ENCODE results near the gene NPL. TPM values are rescaled to one million over a fixed set of nuclear protein-coding genes. Genes with fewer than 3 reads are reported as not detected.
A peak's percentile ranks its signal among the peaks of the same experiment; 100 is the strongest.

NPL gene
- total RNA-seq, 2 experiments from 2014 or later: 3.7 to 5.0 TPM

DNA sequence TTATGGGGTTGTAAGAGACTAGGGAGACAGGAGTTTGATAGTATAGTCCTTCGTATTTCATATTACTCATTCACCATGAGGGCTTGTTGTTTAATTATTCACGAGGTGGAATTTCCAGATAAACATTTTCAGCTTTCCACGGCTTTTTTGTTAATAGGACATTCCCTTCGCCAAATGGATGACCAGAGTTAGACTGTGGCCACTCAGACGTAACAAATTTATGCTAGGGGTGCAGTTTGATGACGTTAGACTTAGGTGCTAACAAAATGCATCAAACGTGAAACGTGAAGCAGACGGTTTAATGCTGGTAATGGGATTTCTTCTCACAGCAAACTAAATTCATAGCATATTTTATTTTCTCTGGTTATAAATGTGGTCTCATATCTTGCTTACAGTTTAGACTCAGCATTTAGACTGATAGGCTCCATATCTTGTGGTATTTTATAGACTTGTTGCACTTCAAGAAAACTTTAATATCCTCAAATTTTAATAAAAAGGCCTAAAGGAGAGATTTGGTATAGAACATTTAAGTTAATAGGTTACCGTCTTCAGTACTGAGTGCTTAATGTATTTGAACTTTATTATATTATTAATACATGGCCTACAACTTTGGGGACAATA, 51.9 kb downstream of the NPL start:
- peaks cover 62% of the 10 kb centered on the region for H3K4me1 Mint-ChIP-seq
- H3K36me3 Mint-ChIP-seq (ENCODE audit: low read depth): peaks cover 58% of the 10 kb centered on the region
- no peaks in the 10 kb centered on the region for H3K9me3 Mint-ChIP-seq
- no peak for DNase-seq
- H3K27me3 Mint-ChIP-seq: no peaks in the 10 kb centered on the region
- peak overlapping the region; percentile 94 for H3K27ac Mint-ChIP-seq
- POLR2A ChIA-PET: interaction anchor here (3.6 kb wide), 1 partner anchor 253 kb away, joined by 13 read pairs; the partner anchor contains the start of gene RNASEL
- peak overlapping the region; percentile 96 for H3K4me3 Mint-ChIP-seq
- CTCF ChIA-PET: interaction anchor here (1.2 kb wide), 1 partner anchor 20 kb away, joined by 3 read pairs; no protein-coding TSS in a partner anchor

DNA sequence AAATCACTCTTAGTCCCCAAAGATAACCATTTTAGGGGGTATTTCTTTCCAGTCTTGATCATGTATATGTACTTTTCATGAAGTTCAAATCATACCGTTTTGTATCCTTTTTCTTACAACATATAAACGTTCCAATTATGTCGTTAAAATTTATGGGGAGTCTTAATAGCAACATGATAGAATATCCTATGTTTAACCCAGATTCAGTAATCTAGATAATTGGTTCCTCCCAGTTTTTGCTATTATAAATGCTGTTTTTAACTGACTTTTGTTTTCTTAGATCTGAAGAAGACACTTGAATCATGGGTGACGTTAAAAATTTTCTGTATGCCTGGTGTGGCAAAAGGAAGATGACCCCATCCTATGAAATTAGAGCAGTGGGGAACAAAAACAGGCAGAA, 52.7 kb downstream of the NPL start:
- Mint-ChIP-seq H3K4me1 (peaks cover 68% of the 10 kb centered on the region), H3K27me3 (no peaks in the 10 kb centered on the region), H3K27ac (no peak overlapping the region), H3K36me3 (ENCODE audit: low read depth) (peaks cover 65% of the 10 kb centered on the region), H3K9me3 (no peaks in the 10 kb centered on the region), H3K4me3 (peak overlapping the region; percentile 96)
- ChIA-PET POLR2A (no interaction called here), CTCF (no interaction called here)
- DNase-seq: no peak

DNA sequence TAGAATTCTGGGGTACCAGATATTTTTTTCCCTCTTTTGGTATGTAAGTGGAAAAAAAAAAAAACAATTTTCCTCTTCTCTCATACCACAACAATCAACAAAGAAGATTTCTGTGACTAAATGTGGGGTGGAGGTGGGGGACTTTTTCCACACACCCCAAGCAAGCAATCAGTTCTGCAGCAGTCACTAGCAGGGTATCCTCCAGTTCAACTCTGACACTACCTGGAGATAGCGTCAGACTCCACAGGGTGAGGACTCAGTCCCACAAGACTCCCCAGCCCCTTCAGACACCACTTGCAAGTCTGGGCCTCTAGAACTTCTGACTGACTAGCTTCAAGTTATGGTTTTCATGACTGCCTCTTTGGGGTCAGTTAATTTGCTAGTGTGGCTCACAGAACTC, 55.8 kb downstream of the NPL start:
- H3K36me3 Mint-ChIP-seq (ENCODE audit: low read depth): peaks cover 90% of the 10 kb centered on the region
- H3K4me1 Mint-ChIP-seq: peaks cover 90% of the 10 kb centered on the region
- DNase-seq: no peak
- ChIA-PET POLR2A (interaction anchor here (2.4 kb wide), 1 partner anchor 43 kb away, joined by 9 read pairs; no protein-coding TSS in a partner anchor), CTCF (no interaction called here)
- no peaks in the 10 kb centered on the region for H3K27me3 Mint-ChIP-seq
- peak overlapping the region; percentile 59 for H3K27ac Mint-ChIP-seq
- H3K4me3 Mint-ChIP-seq: no peak overlapping the region
- H3K9me3 Mint-ChIP-seq: no peaks in the 10 kb centered on the region

DNA sequence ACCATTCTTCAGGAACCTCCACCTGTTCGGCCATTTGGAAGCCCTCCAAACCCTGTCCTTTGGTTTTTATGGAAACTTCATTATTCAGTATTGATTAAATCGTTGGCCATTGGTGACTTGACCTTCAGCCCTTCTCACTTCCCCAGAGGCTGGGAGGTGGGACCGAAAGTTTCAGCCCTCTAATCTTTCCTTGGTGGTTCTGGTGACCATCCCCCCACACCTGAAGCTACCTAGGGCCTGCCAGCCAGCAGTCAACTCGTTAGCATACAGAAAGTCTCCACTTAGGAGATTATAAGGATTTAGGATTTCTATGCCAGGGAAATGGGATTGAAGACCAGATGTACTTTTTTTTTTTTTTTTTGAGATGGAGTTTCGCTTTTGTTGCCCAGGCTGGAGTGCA, 56.3 kb downstream of the NPL start:
- peaks cover 89% of the 10 kb centered on the region for H3K36me3 Mint-ChIP-seq (ENCODE audit: low read depth)
- peaks cover 89% of the 10 kb centered on the region for H3K4me1 Mint-ChIP-seq
- ChIA-PET POLR2A (interaction anchor here (2.4 kb wide), 1 partner anchor 43 kb away, joined by 9 read pairs; no protein-coding TSS in a partner anchor), CTCF (no interaction called here)
- no peaks in the 10 kb centered on the region for H3K9me3 Mint-ChIP-seq
- no peaks in the 10 kb centered on the region for H3K27me3 Mint-ChIP-seq
- no peak overlapping the region for H3K27ac Mint-ChIP-seq
- DNase-seq: no peak
- no peak overlapping the region for H3K4me3 Mint-ChIP-seq

DNA sequence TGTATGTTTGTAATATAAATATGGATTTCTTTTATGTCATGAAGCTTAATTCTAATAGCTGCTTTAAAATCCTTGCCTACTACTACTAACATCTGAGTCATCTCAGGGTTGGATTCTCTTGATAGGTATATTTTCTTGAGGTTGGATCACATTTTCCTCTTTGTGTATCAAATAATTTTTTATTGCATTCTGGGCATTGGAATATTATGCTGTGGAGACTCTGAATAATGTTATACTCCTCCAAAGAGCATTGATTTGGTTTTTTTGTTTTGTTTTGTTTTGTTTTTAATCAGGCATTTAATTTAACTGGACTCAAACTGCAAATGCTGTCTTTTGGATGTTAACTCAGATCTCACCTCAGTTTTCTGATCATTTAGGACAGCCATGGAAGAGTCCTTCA, 57.5 kb downstream of the NPL start:
- CTCF ChIA-PET: no interaction called here
- peaks cover 81% of the 10 kb centered on the region for H3K4me1 Mint-ChIP-seq
- DNase-seq: no peak
- POLR2A ChIA-PET: interaction anchor here (1.0 to 2.4 kb wide), 2 partner anchors 41 to 455 kb away, joined by 3 to 9 read pairs; no protein-coding TSS in a partner anchor
- no peaks in the 10 kb centered on the region for H3K27me3 Mint-ChIP-seq
- no peak overlapping the region for H3K4me3 Mint-ChIP-seq
- no peak overlapping the region for H3K27ac Mint-ChIP-seq
- peaks cover 89% of the 10 kb centered on the region for H3K36me3 Mint-ChIP-seq (ENCODE audit: low read depth)
- no peaks in the 10 kb centered on the region for H3K9me3 Mint-ChIP-seq

DNA sequence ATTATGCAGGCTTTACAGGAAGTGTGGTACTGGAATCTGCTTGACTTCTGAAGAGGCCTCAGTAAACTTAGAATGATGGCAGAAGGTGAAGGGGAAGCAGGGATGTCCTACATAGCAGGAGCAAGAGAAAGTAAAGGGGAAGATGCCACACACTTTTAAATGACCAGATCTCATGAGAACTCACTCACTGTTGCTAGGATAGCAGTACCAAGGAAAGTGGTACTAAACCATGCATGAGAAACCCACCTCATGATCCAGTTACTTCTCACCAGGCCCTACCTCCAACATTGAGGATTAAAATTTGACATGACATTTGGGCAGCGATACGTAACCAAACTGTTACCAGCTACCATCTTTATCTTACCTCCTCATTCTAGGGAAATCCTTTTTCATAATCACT, 59.2 kb downstream of the NPL start:
- no peak overlapping the region for H3K4me3 Mint-ChIP-seq
- H3K27me3 Mint-ChIP-seq: no peaks in the 10 kb centered on the region
- no peak overlapping the region for H3K27ac Mint-ChIP-seq
- H3K4me1 Mint-ChIP-seq: peaks cover 66% of the 10 kb centered on the region
- ChIA-PET POLR2A (no interaction called here), CTCF (no interaction called here)
- peaks cover 93% of the 10 kb centered on the region for H3K36me3 Mint-ChIP-seq (ENCODE audit: low read depth)
- H3K9me3 Mint-ChIP-seq: no peaks in the 10 kb centered on the region
- DNase-seq: no peak

DNA sequence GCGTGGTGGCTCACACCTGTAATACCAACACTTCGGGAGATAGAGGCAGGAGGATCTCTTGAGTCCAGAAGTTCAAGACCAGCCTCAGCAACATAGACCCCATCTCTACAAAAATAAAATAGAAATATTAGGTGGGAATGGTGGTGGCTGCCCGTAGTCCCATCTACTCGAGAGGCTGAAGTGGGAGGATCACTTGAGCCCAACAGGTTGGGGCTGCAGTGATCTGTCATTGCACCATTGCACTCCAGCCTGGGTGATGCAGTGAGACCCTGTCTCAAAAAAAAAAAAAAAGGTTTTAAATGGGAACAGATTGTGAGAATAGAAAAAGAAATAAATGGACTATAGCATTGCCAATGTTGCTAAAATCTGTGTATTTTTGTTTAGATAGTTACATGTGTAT, 60.7 kb downstream of the NPL start:
- Mint-ChIP-seq H3K4me1 (peaks cover 52% of the 10 kb centered on the region), H3K4me3 (no peak overlapping the region), H3K36me3 (ENCODE audit: low read depth) (peaks cover 96% of the 10 kb centered on the region), H3K27ac (no peak overlapping the region), H3K9me3 (no peaks in the 10 kb centered on the region), H3K27me3 (no peaks in the 10 kb centered on the region)
- CTCF ChIA-PET: no interaction called here
- no peak for DNase-seq
- POLR2A ChIA-PET: no interaction called here

DNA sequence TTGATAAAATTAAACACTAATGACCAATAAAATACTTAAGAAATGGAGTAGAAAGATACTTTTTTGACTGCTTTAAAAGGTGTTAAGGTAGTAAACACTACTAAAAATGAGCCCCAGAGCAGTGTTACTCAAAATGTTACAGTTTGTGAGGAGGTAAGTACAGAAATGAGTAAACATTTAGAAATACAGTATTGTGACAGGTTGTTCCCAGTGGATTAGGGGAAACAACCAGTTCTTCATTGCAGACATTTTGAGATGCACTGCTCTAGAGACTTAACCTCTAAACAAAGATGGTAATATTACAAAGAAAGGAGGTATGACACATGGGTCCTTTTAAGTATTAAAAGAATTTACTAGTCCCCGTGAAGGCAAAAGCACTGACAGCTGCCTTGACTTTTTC, 62.3 kb downstream of the NPL start:
- POLR2A ChIA-PET: no interaction called here

DNA sequence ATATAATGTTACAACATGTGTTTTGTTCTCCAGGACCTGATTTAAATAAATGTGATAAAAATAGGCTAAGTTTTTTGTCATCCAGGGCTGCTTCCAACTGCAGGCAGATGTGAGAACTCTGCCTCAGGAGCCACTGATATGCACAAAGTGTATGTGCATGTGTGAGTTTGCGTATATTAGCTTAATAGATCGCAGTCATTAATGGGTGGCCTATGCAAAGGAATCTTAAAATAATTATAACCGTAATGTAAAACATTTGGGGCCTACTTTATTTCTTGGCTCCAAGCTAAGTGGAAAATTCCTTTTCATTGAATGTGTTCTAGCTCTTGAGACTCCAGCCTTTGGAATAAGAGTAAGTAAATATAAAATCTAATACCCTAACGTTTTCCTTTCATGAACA, 66.3 kb downstream of the NPL start:
- Mint-ChIP-seq H3K27ac (no peak overlapping the region), H3K36me3 (ENCODE audit: low read depth) (peaks cover 93% of the 10 kb centered on the region), H3K4me3 (no peak overlapping the region), H3K4me1 (peaks cover 6% of the 10 kb centered on the region), H3K27me3 (no peaks in the 10 kb centered on the region), H3K9me3 (no peaks in the 10 kb centered on the region)
- ChIA-PET CTCF (no interaction called here), POLR2A (no interaction called here)
- DNase-seq: no peak

More for the DNA sequence above, 62.3 kb downstream of the NPL start:
- H3K27ac Mint-ChIP-seq: no peak overlapping the region
- no peaks in the 10 kb centered on the region for H3K27me3 Mint-ChIP-seq
- no peaks in the 10 kb centered on the region for H3K9me3 Mint-ChIP-seq
- CTCF ChIA-PET: no interaction called here
- H3K4me1 Mint-ChIP-seq: peaks cover 39% of the 10 kb centered on the region
- peaks cover 94% of the 10 kb centered on the region for H3K36me3 Mint-ChIP-seq (ENCODE audit: low read depth)
- no peak for DNase-seq
- H3K4me3 Mint-ChIP-seq: no peak overlapping the region

DNA sequence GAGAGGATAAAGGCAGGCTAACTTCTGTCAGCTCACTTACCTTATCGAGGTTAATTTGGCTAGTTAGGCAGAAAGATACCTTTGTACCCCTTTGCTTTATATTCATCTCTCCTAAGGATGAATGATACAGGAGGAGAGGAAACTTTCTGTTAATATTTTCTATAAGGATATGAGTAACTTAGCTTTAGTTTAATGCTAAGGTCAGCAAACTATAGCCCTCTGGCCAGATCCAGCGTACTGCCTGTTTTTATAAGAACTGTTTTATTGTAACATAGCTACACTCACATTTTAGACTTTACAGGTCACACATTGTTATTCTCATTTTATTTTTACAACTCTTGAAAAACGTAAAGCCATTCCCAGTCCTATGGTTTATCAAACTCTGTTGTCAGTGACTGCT, 67.6 kb downstream of the NPL start:
- Mint-ChIP-seq H3K4me3 (no peak overlapping the region), H3K36me3 (ENCODE audit: low read depth) (peaks cover 90% of the 10 kb centered on the region), H3K9me3 (no peaks in the 10 kb centered on the region), H3K27ac (no peak overlapping the region), H3K4me1 (peaks cover 6% of the 10 kb centered on the region), H3K27me3 (no peaks in the 10 kb centered on the region)
- ChIA-PET CTCF (interaction anchor here (1.1 to 1.7 kb wide), 2 partner anchors 10 to 262 kb away, joined by 3 to 4 read pairs; no protein-coding TSS in a partner anchor), POLR2A (interaction anchor here (1.0 to 1.5 kb wide), 3 partner anchors 9 to 269 kb away, joined by 3 read pairs; no protein-coding TSS in a partner anchor)
- no peak for DNase-seq

DNA sequence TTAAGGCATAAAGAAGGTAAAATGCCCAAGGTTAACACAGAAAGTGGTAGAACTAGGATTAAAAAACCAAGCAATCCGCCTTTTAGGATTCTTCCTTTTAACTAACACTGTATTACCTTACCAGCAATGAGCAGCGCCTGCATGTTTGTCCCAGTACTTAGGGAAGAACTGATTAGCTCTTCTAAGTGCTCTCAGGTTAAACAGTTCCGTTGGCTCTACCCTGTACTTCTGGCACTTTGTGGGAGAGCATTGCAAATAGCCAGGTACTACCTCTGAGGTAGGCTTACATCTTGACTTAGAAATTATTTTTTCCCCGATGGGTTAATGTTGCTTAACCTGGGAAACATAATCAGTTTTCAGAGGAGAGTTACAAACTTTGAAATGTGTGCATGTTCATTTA, 71.1 kb downstream of the NPL start:
- H3K36me3 Mint-ChIP-seq (ENCODE audit: low read depth): peaks cover 79% of the 10 kb centered on the region
- no peaks in the 10 kb centered on the region for H3K27me3 Mint-ChIP-seq
- ChIA-PET POLR2A (no interaction called here), CTCF (no interaction called here)
- H3K27ac Mint-ChIP-seq: no peak overlapping the region
- no peaks in the 10 kb centered on the region for H3K9me3 Mint-ChIP-seq
- H3K4me3 Mint-ChIP-seq: no peak overlapping the region
- DNase-seq: no peak
- peaks cover 10% of the 10 kb centered on the region for H3K4me1 Mint-ChIP-seq

DNA sequence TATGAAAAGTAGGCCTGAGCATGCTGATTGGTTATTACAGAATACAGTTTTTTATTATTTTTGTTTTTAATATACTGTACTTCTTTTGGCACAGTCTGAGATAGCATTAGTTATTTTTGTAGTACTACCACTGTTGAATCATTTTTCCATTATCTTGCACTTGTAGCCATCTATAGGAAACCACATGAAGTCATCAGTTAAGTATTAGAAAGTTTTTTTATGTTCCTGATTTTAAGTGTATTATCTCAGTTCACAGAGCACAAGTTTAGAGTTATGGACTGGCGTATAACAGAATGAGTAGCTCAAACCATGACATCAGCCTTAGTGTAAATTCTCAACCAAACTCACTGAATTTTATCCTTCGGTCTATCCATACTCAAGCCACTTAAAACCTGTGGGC, 72.4 kb downstream of the NPL start:
- H3K36me3 Mint-ChIP-seq (ENCODE audit: low read depth): peaks cover 81% of the 10 kb centered on the region
- H3K4me3 Mint-ChIP-seq: no peak overlapping the region
- CTCF ChIA-PET: interaction anchor here (1.2 kb wide), 1 partner anchor 21 kb away, joined by 3 read pairs; no protein-coding TSS in a partner anchor
- no peak for DNase-seq
- H3K4me1 Mint-ChIP-seq: peaks cover 10% of the 10 kb centered on the region
- H3K27me3 Mint-ChIP-seq: no peaks in the 10 kb centered on the region
- POLR2A ChIA-PET: no interaction called here
- H3K9me3 Mint-ChIP-seq: no peaks in the 10 kb centered on the region
- no peak overlapping the region for H3K27ac Mint-ChIP-seq

DNA sequence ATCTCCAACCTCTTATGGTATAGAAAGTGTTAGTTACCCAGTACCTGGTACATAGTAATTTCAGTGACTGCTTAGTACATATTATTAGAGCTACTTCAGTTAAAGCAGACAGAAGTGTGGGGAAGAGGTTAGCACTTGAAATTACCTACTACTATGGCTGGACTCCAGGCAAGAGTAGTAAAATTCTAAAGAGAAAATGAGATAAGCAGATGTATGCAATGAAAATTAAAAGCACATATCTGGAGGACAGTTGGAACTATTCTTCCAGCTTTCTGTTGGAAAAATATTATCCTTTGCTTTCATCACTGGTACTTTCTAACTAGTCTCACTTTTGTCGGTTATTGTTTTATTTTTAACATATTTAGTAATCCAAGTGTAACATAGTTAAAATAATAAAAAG, 73.3 kb downstream of the NPL start:
- Mint-ChIP-seq H3K27me3 (no peaks in the 10 kb centered on the region), H3K27ac (no peak overlapping the region), H3K9me3 (no peaks in the 10 kb centered on the region), H3K4me1 (peaks cover 10% of the 10 kb centered on the region), H3K4me3 (no peak overlapping the region), H3K36me3 (ENCODE audit: low read depth) (peaks cover 81% of the 10 kb centered on the region)
- no peak for DNase-seq
- ChIA-PET POLR2A (no interaction called here), CTCF (no interaction called here)

DNA sequence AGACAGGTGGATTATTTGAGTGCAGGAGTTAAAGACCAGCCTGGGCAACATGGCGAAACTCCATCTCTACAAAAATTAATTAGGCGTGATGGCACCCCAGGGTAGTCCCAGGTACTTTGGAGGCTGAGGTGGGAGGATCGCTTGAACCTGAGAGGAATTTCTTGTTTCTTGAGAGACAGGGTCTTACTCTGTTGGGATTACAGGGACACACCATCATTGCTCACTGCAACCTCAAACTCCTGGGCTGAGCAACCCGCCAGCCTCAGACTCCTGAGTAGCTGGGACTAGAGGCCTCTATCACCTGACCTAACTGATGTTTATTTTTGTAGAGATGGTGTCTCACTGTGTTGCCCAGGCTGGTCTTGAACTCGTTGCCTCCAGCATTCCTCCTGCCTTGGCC, 74.4 kb downstream of the NPL start:
- H3K27ac Mint-ChIP-seq: no peak overlapping the region
- POLR2A ChIA-PET: interaction anchor here (1.1 kb wide), 1 partner anchor 18 kb away, joined by 4 read pairs; no protein-coding TSS in a partner anchor

More for the DNA sequence above, 74.4 kb downstream of the NPL start:
- H3K27me3 Mint-ChIP-seq: no peaks in the 10 kb centered on the region
- peaks cover 10% of the 10 kb centered on the region for H3K4me1 Mint-ChIP-seq
- no peak overlapping the region for H3K4me3 Mint-ChIP-seq
- H3K36me3 Mint-ChIP-seq (ENCODE audit: low read depth): peaks cover 80% of the 10 kb centered on the region
- CTCF ChIA-PET: no interaction called here
- no peaks in the 10 kb centered on the region for H3K9me3 Mint-ChIP-seq
- DNase-seq: no peak

Measured in activated CD4-positive, alpha-beta memory T cell treated with anti-CD3 and anti-CD28 coated beads, Interleukin-2, amount 10 ng/mL, durations not matched to agents 7 days and 5 days (primary cell).